C1 segment of cervical spinal cord (tissue), 14 donors: ENCODE results near the gene SHC2.
"Not testable (repeated sequence)": the region's sequence is repeated elsewhere in the genome, so short reads cannot be mapped to it uniquely, and the experiment has no call there.

Source experiments
- DNase-seq, 14 donors: peaks; one replicate each; lab custom pipeline; 2025; lab: John Stamatoyannopoulos, UW

The SHC2 gene

DNA sequence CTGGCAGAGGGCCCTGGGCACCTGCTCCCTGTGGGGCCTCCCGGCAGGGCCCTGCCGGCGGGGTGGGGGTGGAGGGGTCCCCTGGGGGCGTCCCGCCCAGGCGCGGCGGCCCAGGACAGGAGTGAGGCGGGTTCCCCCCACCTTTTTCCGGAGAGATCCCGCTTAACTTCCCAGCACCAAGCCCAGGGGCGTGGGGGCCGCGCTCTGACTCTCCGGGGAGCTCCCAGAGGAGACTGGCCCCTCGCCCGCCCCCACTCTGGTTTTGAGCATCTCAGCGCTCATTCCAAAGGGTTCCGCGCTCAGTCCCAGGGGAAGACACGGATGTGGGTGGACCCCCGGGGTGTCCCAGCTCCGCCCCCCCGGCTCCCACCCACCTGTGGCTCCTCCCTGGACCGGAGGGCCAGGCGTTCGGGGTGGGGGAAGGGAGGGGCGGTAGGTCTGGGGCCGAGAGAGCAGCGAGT, 52.4 kb downstream of the SHC2 start:
- DNase-seq: no peak

DNA sequence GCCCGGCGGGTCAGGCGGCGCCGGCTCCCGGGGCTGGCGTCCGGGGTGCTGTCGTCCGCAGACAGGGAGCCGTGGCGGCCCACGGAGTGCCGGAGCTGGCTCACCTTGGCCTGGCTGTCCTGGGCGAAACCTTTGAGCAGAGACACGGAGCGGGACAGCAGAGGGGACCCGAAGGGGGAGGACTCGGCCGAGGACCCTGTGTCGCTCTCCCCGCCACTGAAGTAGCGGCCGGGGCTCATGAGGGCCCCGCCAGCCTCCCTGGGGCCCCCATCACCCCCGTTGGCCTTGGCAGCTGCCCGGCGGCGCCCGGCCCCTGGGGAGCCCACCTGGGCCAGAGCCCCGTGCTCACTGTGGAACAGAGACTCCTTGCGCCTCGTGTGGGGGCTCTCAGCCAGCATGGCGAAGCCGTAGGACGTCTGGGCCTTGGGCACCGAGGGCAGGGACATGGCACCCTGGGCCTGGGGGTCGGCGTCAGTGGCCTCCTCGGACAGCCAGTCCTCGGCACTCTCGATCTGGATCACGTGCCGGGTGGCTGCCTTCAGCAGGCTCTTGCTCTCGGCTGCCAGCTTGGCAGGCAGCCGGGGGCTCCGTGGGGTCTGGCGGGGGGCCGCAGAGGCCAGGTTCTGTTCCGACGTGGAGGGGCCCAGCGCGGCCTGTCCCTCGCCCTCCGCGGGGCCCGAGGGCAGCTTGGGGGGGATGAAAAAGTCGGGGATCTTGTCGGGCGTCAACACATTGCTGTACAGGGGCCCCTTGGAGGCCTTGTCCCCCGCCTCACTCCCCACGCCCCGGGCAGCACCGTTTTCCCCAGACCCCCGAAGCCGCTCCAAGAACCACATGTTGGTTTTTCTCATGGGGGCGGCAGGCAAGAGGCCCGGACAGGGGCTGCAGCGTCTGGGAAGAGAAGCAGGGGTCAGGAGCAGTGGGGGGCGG, 53.1 kb downstream of the SHC2 start:
- DNase-seq: no peak

DNA sequence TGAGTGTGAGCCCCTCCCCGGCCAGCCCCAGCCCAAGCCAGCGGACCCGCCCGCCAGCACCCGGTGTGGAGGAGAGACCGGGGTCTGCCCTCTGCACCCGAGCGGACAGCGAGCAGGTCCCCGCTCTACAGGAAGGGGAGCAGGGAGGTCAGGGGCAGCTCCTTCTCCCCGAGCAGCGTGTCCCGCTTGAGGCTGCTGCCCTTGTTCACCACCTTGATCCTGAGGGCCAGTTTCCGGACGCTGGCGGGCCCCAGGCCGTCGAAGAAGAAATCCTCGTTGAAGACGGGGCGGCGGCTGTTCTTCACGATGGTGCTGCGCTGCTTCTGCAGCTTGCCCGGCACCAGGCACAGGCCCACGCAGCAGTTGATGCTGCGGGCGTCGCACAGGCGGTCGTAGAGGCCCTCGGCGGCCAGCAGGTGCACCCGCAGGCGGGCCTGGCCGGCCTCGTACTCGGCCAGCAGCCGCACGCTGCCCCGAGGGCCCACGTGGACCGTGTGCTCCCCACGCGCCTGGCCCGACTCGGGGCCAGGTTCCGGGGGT, 53.8 kb downstream of the SHC2 start:
- DNase-seq: no peak

DNA sequence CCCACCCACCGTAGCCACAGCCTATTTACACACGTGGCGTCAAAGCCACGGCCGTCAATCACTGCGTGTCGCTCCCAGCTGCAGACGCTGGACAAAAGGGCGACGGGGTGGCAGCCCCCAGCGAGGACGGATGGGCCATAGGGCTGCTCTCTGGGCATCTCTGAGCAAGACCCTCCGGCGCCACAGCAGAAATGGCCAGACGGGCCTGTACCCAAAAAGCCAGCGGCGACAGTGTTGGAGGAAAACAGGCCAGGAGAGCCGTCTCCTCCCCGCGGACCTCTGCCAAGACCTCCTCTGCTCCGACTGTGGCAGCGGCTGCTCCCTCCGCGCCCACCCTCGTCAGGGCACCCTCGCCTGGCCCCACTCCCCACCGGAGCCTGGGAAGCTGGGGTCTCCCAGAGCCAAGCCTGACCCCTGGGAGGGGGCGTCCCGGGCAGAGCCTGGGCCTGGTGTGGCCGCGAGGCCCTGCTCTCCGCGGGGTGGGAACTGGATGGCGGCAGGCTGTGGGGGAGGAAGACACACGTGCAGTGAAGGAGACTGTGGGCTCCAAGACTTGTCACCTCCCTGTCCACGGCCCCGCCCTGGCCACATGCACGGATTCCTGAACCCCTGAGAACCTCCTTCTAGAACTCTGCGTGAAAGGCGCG, 54.6 kb downstream of the SHC2 start:
- no peak for DNase-seq

DNA sequence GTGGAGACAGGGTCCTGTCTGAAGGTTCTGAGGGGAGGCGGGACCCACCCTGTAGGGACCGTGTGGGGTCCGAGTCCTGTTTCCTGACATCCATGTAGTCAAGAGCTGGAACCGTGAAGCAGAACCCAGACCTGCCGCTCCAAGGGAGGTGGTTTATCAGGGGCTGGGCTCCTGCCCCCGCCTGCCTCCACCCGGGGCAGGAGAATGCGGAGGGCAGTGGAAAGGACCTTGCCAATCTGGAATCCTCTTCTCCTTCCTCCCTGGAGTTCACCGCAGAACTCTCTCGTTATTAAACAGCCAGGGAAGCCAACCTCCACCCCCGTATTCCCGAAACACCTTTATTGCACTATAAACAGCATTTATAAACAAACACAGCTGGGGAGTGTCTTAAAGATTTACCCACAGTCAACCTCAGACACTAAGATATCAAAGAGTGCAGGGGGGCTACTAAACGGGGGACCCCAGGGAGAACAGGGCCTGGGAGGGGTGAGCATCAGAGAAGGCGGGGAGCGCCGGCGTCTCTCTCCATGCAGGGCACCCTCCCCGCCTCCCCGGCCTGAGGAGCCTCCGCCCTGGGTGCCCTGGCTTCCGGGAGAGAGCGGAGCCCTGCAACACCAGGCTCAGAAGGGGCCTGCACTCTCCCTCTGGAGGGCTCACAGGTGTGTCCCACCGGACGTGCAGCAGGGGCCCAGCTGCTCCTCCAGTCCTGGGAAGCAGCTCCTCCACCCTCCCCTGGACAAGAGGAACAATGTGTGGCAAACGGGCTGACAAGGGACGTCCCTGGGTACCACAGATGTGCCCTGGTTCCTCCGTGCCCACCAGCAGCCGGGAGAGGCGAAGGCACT, 55.5 kb downstream of the SHC2 start:
- no peak for DNase-seq

DNA sequence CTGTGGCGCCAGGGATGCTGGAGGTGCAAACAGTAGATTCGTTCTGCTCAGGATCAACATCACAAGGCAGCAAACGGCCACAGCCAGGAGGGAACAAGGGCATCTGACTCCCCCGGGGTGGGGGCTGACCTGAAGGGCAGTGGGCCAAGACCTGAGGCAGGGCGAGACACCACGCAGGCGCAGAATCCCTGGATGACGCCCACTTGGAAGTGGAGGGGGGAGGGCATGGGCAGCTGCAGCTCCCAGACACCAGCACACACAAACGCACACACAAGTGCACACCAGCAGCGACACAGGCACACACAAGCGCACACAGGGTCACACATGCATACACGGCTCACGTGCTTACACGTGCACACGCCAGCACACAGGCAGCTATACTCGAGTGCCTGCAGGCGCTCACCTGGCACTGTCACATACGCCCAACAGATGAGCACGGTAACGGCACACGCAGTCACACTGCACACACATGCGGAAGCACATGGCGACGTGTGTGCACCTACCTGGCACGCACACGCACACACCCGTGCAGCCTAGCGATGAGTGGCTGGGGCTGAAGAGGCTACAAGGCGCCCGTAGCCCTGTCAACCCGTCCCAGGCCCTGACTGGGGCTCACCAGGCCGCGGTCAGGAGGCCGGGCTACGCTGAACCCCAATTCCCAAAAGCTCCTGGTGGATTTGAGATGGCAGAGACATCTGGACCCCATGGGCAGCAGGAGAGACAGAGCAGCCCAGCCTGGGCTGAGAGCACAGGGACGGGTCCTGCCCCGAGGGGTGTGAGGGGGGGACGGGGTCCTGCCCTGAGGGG, 57.4 kb downstream of the SHC2 start:
- DNase-seq: no peak

DNA sequence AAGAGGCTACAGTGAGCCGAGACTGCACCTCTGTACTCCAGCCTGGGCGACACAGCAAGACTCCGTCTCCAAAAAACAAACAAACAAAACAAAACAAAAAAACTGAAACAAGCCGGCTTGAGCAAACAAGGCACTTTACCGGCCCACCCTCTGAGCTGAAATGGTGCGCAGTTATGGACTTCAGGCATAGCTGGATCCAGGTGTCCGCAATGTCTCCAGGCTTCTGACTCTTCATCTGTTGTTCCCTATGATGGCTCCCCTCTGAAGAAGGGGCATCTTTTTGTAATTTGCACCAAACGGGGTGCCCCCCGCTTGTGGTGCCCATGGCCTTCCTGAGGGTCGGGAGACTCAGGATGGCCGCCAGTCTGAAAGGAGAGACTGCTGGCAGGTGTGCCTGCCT, 58.0 kb downstream of the SHC2 start:
- no peak for DNase-seq

DNA sequence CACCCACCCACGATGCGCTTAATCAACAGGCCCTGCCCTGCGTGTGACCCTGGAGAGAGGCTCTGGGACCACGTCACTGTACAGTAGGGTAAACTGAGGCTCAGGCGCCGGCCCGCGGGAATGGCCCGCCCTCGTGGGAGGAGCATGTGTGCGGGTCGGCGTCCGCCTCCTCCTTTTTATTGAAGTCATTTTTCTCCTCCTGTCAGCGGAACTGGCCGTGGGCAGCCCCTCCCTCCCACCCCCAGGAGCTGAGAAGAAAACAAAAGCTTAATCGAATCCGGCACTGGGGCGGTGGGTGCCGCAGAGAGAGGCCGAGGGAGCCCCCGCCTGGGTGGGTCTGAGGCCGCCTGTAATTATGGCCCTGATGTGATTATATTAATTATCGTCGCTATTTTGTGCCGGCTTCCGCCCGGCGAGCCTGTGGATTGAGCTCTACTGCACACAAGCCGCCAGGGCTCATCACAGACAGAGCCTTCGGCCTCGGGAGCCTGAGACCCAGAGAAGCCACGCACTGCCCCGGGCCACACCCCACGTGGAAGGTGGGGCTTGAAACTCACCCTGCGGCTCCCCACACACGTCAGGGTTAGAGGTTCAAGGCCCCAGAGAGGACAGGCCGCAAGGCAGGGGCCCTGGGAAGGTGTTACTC, 58.8 kb downstream of the SHC2 start:
- DNase-seq: no peak

DNA sequence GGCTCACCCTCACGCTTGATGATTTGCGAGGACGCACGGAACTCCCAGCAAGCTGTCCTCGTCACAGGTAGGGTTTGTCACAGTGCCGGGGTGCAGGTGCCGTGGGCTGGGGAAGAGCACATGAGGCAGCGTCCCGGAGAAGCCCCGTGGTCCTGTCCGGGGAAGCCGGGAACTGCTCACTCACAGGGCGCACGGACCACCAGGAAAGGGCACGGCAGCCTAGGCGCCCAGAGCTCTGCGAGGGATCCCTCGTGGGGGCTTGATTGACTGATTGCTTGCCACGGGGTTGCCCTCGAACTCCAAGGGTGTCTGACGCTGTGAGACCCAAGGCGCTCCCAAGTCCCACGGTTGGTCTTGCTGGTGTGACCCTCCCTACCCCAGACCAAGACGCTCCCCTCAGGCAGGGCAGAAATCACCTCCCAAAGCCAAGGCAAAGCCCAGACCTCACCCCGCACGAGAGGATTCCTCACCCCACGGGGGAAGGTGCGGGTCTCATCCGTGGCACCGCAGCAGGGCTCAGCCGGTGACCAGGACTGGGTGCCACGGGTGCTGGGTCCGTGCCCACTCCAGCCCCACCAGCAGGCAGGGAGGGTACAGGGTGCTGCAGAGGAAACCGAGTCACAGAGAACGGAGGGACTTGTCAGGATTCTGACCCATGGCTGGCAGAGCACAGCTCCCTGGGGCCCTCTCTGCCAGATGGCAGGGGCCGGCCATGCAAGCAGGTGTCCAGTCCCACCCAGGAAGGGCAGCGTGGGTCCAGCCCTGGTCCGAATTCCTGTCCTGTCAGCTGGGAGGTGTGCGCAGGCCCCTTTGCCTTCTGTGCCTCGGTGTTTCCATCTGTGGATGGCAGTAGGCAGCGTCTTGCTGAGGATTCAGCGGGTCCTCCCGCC, 59.6 kb downstream of the SHC2 start:
- DNase-seq: no peak

DNA sequence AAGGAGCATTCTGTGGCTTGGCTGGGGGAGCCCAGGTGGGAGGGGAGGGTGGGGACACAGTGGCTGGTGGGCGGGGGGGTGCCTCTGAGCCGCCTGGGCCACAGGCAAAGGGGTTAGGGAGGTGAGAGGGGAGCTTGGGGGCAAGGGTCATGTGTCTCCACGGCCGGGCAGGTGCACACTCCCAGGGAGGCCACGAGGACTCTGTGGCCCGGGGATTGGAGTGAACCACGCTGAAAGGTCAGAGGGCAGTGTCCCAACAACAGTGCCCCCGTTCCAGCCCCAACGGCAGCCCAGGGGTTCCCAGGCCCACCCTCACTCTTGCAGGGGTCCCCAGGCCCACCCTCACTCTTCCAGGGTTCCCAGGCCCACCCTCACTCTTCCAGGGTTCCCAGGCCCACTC, 61.5 kb downstream of the SHC2 start:
- no peak for DNase-seq

DNA sequence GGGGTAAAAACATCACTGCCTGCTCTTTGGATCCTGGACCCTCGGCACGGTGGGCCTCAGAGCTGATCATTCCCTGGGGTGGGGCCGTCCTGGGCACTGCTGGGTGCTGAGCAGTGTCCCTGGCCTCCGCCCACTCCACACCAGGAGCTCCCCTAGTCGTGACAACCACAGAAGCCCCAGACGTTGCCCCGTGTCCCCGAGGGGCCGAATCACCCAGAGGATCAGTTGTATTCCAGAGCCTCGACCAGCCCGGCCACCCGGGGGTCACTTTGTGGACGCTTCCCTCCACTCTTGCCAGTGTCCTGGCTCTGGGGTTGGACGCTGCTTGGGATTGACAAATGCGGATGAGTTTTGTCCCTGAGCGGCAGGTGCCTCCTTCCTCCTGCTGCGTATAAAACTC, 62.1 kb downstream of the SHC2 start:
- DNase-seq: no peak

DNA sequence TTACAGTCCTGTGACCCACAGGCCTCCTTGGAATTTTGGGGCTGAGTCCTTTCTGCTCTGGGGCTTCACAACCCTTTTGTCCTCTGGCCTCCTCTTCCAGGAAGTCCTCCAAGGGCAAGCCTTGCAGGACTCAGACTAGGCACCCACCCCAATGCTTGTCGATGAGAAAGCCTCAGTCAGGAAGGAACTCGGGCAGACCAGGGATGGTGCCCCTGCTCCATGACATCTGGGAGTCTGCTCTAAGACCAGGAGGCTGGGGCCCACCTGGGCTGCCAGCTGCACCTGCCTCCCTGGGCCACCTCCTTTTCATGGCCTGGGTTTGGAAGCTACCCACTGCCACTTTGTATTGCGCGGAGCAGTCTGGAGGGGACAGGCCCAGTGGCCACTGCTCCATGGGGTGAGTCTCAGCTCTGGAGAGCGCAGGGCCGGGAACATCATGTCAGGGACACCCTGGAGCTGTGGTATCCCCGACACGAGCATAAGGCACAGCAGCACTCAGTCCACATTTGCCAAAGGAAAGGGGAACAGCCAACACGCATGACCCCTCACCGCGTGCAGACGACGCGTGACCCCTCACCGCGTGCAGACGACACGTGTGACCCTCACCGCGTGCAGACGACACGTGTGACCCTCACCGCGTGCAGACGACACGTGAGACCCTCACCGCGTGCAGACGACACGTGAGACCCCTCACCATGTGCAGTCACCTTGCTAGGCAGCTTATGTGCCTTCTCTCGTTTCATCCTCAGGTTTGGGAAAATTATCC, 62.7 kb downstream of the SHC2 start:
- DNase-seq: no peak

DNA sequence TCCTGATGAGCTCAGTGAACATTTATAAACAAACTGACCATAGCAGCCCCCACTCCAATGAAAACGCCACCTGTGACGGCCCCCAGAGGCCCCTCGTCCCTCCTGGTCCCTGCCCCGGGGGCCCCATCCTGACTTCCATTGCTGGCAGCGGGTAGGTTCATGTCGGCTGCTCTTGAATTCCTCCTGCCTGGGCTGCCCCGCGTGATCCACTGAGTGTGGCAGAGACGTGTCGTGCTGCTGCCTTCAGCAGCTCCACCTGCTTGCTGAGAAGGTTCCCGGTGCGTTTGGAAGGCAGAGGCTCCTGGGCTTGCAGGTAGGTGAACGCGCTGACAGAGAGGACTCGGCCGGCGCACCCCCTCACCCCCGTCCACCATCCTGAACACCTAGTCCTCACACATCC, 63.5 kb downstream of the SHC2 start:
- no peak for DNase-seq

DNA sequence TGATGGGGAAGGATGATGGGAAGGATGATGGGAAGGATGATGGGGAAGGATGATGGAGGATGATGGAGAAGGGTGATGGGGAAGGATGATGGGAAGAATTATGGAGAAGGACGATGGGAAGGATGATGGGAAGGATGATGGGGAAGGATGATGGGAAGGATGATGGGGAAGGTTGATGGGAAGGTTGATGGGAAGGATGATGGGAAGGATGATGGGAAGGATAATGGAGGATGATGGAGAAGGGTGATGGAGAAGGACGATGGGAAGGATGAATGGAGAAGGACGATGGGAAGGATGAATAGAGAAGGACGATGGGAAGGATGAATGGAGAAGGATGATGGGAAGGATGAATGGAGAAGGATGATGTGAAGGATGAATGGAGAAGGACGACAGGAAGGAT, 65.4 kb downstream of the SHC2 start:
- no peak for DNase-seq

DNA sequence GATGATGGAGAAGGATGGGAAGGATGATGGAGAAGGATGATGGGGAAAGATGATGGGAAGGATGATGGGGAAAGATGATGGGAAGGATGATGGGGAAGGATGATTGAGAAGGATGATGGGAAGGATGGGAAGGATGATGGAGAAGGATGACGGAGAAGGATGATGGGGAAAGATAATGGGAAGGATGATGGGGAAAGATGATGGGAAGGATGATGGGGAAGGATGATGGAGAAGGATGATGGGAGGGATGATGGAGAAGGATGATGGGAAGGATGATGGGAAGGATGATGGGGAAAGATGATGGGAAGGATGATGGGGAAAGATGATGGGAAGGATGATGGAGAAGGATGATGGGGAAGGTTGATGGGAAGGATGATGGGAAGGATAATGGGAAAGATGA, 66.0 kb downstream of the SHC2 start:
- DNase-seq: not testable (repeated sequence)

DNA sequence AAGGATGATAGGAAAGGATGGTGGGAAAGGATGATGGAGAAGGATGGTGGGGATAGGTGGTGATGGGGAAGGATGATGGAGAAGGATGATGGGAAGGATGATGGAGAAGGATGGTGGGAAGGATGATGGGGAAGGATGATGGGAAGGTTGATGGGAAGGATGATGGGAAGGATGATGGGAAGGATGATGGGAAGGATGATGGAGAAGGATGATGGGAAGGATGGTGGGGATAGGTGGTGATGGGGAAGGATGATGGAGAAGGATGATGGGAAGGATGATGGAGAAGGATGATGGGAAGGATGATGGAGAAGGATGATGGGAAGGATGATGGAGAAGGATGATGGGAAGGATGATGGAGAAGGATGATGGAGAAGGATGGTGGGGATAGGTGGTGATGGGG, 67.3 kb downstream of the SHC2 start:
- DNase-seq: not testable (repeated sequence)

DNA sequence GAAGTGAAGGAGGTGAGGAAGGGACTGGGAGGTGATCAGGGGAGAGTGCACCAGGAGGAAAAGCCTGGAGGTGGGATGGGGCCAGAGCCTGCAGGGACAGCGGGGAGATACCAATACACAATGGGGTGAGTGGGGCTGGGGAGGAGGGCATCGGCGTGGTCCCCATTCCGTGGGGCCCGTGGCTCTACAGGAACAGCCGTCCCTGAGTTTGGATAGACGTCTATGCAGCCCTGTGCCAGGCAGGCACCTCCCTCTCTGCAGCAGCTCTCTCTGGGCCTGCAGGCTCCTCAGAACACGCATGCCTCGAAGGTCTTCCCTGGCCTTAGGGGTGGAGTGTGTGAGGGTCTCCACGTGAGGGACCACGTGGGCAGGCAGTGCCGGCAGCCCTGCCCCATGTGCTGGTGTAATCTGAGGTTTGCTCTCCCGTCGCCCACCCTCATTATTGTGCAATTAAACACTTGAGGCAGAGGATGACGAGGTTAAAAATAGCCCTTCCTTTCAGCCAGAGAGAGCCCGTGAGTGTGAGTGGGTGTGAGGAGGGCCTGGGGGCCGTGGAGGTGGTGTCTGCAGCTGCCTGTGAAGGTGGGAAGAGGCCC, 68.4 kb downstream of the SHC2 start:
- DNase-seq: no peak

DNA sequence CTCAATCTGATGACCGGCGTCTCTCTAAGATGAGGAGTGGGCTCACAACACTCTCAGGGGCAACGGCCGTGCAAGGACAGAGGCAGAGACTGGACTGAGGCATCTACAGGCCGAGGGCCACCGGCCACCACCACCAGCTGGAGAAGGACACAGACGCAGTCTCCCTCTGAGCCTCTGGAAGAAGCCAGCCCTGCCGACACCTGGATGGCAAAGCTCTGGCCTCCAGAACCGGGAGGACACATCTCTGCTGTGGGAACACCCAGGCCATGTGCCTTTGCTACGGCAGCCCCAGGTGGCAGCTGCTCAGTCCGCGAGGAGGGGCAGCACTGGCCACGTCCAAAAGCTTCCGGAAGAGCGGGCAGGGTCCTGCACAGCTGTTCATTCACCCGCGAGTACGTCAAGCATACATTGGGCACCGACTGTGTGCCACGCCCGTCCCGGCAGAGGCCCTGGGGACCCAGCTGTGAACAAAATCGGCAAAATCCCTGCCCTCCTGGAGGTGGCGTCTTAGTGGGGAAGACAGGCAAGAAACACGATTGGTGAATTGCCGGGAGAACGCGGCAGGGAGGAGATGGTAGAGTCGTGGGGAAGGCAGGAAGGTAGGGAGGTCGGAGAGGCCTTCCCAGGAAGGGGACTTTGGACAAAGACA, 69.0 kb downstream of the SHC2 start:
- no peak for DNase-seq
